OCI-LY3 (cell line): Measurements from ENCODE around the gene ASPSCR1.
A peak's percentile ranks its signal among the peaks of the same experiment; 100 is the strongest.

Experiments used
- H2AFZ ChIP-seq: fragments of 200-600, 300-600 bp; shearing (Covaris generic); 2 replicates; pipeline ENCODE4 v1.6.0; 2014; ENCODE audit warnings: antibody characterized with exemption, low read depth, low read length
- H3K27ac ChIP-seq: fragments of 200-600, 300-600 bp; sonication (generic); 2 replicates; pipeline ENCODE4 v1.5.1; 2014; ENCODE audit warnings: mild to moderate bottlenecking, low read length, moderate library complexity, mixed read lengths
- H3K27me3 ChIP-seq: fragments of 200-600, 300-600 bp; sonication (generic); 2 replicates; pipeline ENCODE4 v1.6.1; 2014; ENCODE audit warnings: low read depth, low read length, mixed read lengths
- H3K36me3 ChIP-seq: fragments of 200-600, 300-600 bp; sonication (generic); replicated peaks from 2 replicates; pipeline ENCODE3; 2014; ENCODE audit warnings: low read depth, low read length, mixed read lengths
- H3K4me1 ChIP-seq: fragments of 300-600, 200-600 bp; sonication (generic); 2 replicates; pipeline ENCODE4 v1.6.1; 2014; ENCODE audit warnings: low read length, mixed read lengths
- H3K4me2 ChIP-seq: fragments of 200-600, 300-600 bp; sonication (generic); 2 replicates; pipeline ENCODE4 v1.6.1; 2014; ENCODE audit warnings: low read length, mixed read lengths
- H3K4me3 ChIP-seq: fragments of 300-600, 200-600 bp; sonication (generic); 2 replicates; pipeline ENCODE4 v1.5.1; 2014; ENCODE audit warnings: antibody characterized with exemption, mild to moderate bottlenecking, low read length, moderate library complexity
- H3K79me2 ChIP-seq: fragments of 300-600, 200-600 bp; shearing (Covaris generic); 2 replicates; pipeline ENCODE4 v1.6.1; 2014; ENCODE audit warnings: mild to moderate bottlenecking, low read length, mixed read lengths
- H3K9ac ChIP-seq: fragments of 300-600, 200-600 bp; shearing (Covaris generic); 2 replicates; pipeline ENCODE4 v1.6.0; 2014; ENCODE audit warnings: mild to moderate bottlenecking, low read length, moderate library complexity
- H3K9me3 ChIP-seq: fragments of 200-600, 300-600 bp; shearing (Covaris generic); 2 replicates; pipeline ENCODE4 v1.6.1; 2014; ENCODE audit warnings: low read length, mixed read lengths; ENCODE audit not compliant: insufficient read depth
- H4K20me1 ChIP-seq: fragments of 200-600, 300-600 bp; sonication (generic); 2 replicates; pipeline ENCODE4 v1.6.1; 2016; ENCODE audit warnings: low read length, mixed read lengths; ENCODE audit not compliant: insufficient read depth
- CTCF ChIP-seq: fragments of 200-600, 300-600 bp; sonication (generic); IDR thresholded peaks from 2 replicates; pipeline ENCODE4 v1.5.1; 2014; ENCODE audit warnings: antibody characterized with exemption, low read length, low read depth
- EZH2phosphoT487 ChIP-seq: fragments of 200-600 bp; shearing (Covaris generic); IDR thresholded peaks from 2 replicates; pipeline ENCODE4 v1.6.1; 2018; ENCODE audit warnings: antibody characterized with exemption, mixed run types, low read depth

ASPSCR1 gene

GRCh38 chr17:82033359-82034085, 56.1 kb downstream of the ASPSCR1 start:
- no peak overlapping the region for H3K27ac ChIP-seq
- TF ChIP-seq CTCF (no peak), EZH2phosphoT487 (no peak)
- H3K4me1 ChIP-seq = peaks cover 16% of the 10 kb centered on the region
- no peak overlapping the region for H3K4me3 ChIP-seq
- no peak overlapping the region for H3K4me2 ChIP-seq
- no peaks in the 10 kb centered on the region for H3K27me3 ChIP-seq
- no peak overlapping the region for H3K9ac ChIP-seq
- H2AFZ ChIP-seq = no peak overlapping the region
- H4K20me1 ChIP-seq = peaks cover 5% of the 10 kb centered on the region; the same call in 1 of the 2 replicates
- H3K79me2 ChIP-seq = peaks cover 7% of the 10 kb centered on the region
- peaks cover 7% of the 10 kb centered on the region for H3K36me3 ChIP-seq
- H3K9me3 ChIP-seq = no peaks in the 10 kb centered on the region

DNA sequence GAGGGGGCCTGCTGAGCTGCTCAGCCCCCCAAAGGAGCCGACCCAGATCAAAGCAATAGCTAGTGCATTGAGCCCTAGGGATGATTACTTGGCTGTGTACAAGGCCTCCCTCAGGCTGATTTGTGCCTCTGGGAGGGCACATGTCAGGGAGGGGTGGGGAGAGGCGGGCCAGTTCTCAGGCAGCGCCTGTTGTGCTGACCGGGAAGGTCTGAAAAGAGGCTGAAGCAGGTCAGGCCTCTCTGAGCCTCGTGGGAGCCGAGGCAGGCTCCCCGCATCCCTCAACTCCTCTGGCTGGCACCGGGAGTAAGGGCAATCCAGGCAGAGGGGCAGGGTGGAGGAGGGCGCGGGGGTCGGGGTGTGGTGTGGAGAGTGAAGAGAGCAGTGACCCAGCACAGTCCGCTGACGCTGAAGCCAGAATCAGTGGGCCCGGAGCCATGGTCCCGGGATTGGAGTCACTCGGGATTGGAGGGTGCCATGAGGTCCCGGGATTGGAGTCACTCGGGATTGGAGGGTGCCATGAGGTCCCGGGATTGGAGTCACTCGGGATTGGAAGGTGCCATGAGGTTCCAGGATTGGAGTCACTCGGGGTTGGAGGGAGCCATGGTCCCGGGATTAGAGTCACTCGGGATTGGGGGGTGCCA, 57.1 kb downstream of the ASPSCR1 start:
- peaks cover 19% of the 10 kb centered on the region for H3K4me1 ChIP-seq
- TF ChIP-seq EZH2phosphoT487 (no peak), CTCF (no peak)

GRCh38 chr17:82035488-82035887, 58.1 kb downstream of the ASPSCR1 start:
- Histone ChIP-seq H3K4me3 (no peak overlapping the region), H3K4me2 (no peak overlapping the region), H3K4me1 (peaks cover 19% of the 10 kb centered on the region), H3K27ac (no peak overlapping the region), H3K36me3 (peaks cover 7% of the 10 kb centered on the region), H2AFZ (no peak overlapping the region), H3K27me3 (no peaks in the 10 kb centered on the region), H3K9me3 (no peaks in the 10 kb centered on the region), H4K20me1 (peaks cover 5% of the 10 kb centered on the region; the same call in 1 of the 2 replicates), H3K79me2 (peaks cover 7% of the 10 kb centered on the region), H3K9ac (no peak overlapping the region)
- TF ChIP-seq EZH2phosphoT487 = no peak
- TF ChIP-seq CTCF = no peak

More for the DNA sequence above, 57.1 kb downstream of the ASPSCR1 start:
- Histone ChIP-seq H3K9ac (no peak overlapping the region), H4K20me1 (peaks cover 5% of the 10 kb centered on the region; the same call in 1 of the 2 replicates), H3K27me3 (no peaks in the 10 kb centered on the region), H3K9me3 (no peaks in the 10 kb centered on the region), H3K4me3 (no peak overlapping the region), H2AFZ (no peak overlapping the region), H3K4me2 (no peak overlapping the region), H3K27ac (no peak overlapping the region), H3K36me3 (peaks cover 7% of the 10 kb centered on the region), H3K79me2 (peaks cover 7% of the 10 kb centered on the region)

DNA sequence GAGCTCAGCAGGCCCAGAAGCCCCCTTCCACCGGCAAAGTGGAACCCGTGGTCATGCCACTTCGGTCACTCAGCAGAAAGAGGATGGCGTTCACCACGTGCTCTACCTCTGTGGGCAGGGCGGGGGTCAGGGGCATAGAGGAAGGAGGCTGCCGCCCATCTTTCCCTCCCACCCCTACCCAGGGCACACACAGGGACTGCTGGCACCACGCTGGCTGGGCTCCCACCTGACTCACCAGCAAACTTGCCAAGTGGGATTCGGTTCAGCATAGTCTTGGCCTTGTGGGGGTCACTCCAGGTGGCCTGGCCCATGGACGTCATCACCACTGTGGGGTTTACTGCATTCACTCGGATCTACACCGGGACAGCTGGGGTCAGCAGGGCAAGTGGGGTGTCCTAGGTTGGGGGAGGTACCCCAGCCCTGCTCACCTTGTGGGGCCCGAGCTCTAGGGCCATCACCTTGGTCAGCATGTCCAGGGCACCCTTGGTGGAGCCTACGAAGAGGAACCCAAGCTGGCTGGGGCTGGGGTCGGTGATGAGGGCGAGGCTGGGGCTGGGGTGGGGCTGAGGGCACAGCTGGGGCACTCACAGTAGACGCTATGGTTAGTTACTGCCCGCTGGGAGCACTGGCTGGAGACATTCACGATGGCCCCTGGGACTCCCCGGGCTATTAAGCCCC, 58.7 kb downstream of the ASPSCR1 start:
- Histone ChIP-seq H3K9me3 (no peaks in the 10 kb centered on the region), H3K9ac (peak overlapping the region; percentile 72; the same call in 1 of the 2 replicates), H3K27me3 (no peaks in the 10 kb centered on the region), H3K4me2 (peak overlapping the region; percentile 99), H3K4me1 (peaks cover 19% of the 10 kb centered on the region), H3K36me3 (peaks cover 7% of the 10 kb centered on the region), H2AFZ (no peak overlapping the region), H3K79me2 (peaks cover 7% of the 10 kb centered on the region), H3K27ac (no peak overlapping the region), H4K20me1 (peaks cover 5% of the 10 kb centered on the region; the same call in 1 of the 2 replicates), H3K4me3 (peak overlapping the region; percentile 98)
- TF ChIP-seq CTCF = no peak
- no peak for TF ChIP-seq EZH2phosphoT487
